NK-92 (cell line): Measurements from ENCODE around the gene FXYD3.
"Not testable (repeated sequence)": the region's sequence is repeated elsewhere in the genome, so short reads cannot be mapped to it uniquely, and the experiment has no call there.

Source experiments
- DNase-seq: peaks from one replicate; lab custom pipeline; 2025; ENCODE audit not compliant: unreplicated experiment; lab: John Stamatoyannopoulos, UW

The FXYD3 gene

GRCh38 chr19:35140962-35141836 lies 25.6 kb downstream of the FXYD3 start:
- peak; percentile 33 for DNase-seq

DNA sequence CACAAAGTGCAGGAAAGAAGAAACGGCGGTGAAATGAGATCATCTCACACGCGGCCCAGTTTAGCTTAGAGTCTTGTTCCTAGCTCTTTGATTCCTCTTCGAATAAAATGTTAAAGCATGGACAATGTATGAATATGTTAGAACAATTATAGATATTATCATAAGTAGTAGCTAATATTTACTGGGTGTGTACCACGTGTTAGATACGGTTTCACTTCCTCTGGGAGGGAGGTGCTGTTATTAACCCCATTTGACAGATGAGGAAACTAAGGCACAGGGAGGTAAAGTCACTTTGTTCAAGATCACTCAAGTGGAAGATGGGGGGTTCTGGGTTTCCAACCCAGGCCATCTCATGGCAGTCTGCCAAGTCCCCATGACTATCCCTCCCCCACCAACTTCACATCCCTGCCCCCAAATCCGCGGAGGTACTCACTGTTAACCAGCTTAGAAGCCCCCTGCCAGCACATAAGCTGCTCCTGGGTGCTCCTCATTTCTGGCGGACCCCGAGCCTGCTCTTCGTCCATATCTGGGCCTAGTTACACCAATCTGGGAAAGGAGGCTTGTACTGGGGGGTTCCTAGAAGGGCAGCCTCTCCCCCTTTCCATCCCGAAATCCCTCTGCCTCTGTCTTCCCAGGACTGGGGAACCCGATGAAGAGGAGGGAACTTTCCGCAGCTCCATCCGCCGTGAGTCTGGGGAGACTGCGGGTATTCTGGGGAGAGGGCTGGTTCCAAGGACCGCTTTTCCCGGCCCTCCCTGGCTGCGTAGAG lies 26.4 kb downstream of the FXYD3 start:
- no peak for DNase-seq

- DNase-seq, result no peak
These were observed 27.1 kb downstream of the FXYD3 start for GRCh38 chr19:35142606-35143230.

GRCh38 chr19:35143231-35143715 lies 27.6 kb downstream of the FXYD3 start, which contains the start of gene FXYD7:
FXYD7 (plus strand) TSS chr19:35143255; CDS start chr19:35143334, 79 bp downstream.
- DNase-seq, result no peak

GRCh38 chr19:35143818-35144217 lies 28.2 kb downstream of the FXYD3 start:
- DNase-seq, result no peak

GRCh38 chr19:35144259-35144599 lies 28.6 kb downstream of the FXYD3 start:
- DNase-seq, result no peak

DNA sequence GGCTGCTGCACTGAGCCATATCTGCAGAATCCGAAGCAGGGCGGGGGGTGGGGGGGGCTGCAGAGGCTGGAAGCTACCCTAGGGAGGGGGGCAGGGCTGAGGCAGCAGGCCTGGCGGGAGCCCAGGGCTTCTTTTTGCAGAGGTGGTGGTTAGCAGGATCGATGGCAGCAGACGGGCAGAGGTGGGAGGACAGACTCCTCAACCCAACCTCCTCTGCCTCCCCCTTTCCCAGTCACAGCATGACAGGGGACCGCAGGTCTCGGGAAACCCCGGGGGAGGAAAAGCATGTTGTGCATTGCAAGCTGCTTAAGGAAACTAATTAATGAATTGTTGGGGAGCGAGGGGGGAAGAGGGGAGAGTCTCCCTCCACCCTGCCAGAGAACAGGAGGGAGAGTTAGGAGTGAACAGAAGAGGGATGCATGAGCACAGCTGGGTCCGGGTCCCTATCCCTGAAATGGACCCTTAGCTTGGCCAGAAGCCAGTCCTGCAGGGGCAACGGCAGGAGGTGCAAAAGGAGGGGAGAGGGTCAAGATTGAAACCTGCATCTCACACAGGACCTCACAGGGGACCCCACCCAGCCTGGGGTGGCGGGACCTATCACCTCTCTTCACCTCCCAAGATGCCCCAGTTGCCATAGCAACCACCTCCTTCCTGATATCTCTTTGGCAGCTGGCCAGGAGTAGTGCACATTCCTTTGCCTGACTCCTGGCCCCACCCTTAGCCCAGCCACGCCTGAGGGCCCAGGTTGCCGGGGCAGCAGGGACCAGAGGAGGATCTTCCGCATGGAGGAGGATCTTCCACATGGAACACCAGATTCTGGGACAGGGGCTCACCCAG lies 29.2 kb downstream of the FXYD3 start:
- DNase-seq, result no peak

- no peak for DNase-seq
These were observed 31.3 kb downstream of the FXYD3 start for GRCh38 chr19:35146746-35147459.

DNA sequence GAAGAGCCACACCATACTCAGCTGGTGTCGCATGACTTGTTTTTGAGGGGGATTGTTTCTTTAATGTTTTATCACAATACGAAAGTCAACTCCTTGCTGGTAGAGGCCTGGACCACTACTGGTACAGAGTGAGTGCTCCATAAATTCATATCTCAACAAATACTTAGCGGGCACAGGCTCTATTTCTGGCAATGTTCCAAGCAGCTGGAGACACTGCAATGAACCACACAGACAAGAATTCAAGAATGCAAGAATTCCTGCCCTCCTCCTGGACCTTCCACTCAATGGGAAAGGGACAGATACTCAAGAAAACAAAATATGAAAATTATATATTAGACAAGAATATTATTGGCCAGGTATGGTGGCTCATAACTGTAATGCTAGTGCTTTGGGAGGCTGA lies 33.8 kb downstream of the FXYD3 start:
- no peak for DNase-seq

DNA sequence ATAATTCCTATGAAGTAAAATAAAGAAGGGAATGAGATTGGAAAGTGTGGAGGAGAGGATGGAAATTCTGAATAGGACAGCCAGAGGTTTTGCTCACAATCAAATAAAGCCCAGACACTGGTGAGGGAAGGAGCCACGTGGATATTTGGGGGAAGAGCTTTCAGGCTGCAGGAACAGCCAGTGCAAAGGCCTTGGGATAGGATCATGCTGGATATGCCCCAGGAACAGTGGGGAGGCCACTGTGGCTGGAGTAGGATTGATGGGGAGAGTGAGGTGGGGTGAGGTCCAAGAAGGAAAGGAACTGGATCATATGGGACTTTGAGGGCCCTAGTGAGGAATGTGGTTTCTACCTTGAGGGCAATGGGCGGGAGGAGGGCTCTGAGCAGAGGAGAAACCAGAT lies 34.8 kb downstream of the FXYD3 start:
- DNase-seq, result no peak

DNA sequence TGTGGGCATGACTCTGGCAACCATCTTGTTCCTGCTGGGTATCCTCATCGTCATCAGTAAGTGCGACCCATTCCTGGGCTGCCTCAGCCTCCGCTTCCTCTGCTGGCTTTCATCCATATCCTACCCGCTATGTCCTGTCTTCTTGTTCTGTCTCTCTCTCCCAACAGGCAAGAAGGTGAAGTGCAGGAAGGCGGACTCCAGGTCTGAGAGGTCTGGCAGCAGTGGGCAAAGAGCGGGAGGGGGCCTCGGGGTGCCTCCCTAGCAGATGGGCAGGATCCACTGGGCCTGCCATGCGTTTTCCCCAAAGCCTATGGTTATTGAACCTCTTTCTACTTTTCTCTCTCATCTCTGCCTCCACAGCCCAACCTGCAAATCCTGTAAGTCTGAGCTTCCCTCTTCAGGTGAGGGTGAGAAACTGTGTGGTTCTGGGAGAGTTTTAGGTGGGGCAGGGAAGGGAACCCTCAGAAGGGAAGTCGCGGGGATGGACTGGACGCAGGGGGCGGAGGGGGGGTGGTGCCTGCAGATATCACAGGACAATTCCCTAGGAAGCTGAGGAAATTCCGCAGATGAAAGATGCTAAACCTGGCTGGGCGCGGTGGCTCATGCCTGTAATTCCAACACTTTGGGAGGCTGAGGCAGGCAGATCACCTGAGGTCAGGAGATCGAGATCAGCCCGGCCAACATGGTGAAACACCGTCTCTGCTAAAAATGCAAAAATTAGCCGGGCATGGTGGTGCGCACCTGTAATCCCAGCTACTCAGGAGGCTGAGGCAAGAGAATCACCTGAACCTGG lies 35.8 kb downstream of the FXYD3 start:
- DNase-seq, result no peak

GRCh38 chr19:35153129-35153522 lies 37.5 kb downstream of the FXYD3 start:
- not testable (repeated sequence) for DNase-seq

- no peak for DNase-seq
These were observed 38.3 kb downstream of the FXYD3 start for GRCh38 chr19:35153701-35154524.

GRCh38 chr19:35154525-35155406 lies 39.1 kb downstream of the FXYD3 start, which contains the start of gene FXYD5:
FXYD5 (plus strand) TSS chr19:35154735; CDS start chr19:35155551, 816 bp downstream.
- no peak for DNase-seq

DNA sequence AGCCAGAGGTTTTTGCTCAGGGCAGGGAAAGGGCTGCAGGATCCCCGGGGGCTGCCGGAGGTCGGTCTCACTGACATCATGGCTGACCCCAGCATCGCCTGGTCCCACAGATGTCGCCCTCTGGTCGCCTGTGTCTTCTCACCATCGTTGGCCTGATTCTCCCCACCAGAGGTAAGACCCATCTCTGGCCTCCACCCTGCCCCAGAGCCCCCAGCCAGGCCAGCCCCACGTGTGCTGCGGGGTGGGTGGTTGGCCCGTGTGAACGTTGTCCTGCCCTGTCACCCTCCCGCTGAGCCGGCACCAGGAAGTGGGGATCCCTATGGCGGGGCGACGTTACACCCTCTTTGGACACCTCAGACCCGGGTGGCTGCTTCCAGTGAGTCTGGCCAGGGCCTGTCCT lies 39.8 kb downstream of the FXYD3 start:
- DNase-seq, result no peak

GRCh38 chr19:35155981-35156672 lies 40.5 kb downstream of the FXYD3 start:
- no peak for DNase-seq

DNA sequence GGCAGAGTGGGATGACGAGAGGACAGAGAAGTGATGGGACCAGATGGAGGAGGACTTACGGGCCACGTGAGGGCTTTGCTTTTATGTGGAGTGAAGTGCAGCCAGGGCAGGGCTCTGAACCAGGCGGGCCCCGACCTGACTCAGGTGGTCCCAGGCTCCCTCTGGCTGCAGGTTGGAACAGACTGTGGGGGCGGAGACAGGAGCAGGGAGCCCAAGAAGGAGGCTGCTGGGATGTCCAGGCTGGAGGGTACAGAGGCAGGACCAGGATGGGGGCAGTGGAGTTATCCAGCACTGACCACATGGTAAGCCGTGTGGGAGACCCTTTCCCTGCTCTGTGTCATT lies 41.0 kb downstream of the FXYD3 start:
- DNase-seq, result no peak
